Mesenchymal stem cell (in vitro differentiated cells and primary cell): ENCODE results near the gene TMEM178A.
A peak's percentile ranks its signal among the peaks of the same experiment; 100 is the strongest.

Source experiments
- DNase-seq: peaks from one replicate; pipeline ENCODE4 v3.0.0-alpha.2; 2013
- H2AFZ ChIP-seq: one replicate; pipeline ENCODE4 v1.6.1; 2013; ENCODE audit warnings: low read depth, mild to moderate bottlenecking, control low read depth, inconsistent platforms, low read length, moderate library complexity
- H2AK5ac ChIP-seq: 2 replicates; pipeline ENCODE4 v1.6.1; 2013; ENCODE audit warnings: low read length, moderate library complexity, mild to moderate bottlenecking, inconsistent platforms; ENCODE audit not compliant: severe bottlenecking
- H2BK120ac ChIP-seq: one replicate; pipeline ENCODE4 v1.6.1; 2013; ENCODE audit warnings: low read depth, mild to moderate bottlenecking, inconsistent platforms, low read length, moderate library complexity
- H2BK12ac ChIP-seq, 2 experiments: one replicate each; pipeline ENCODE4 v1.6.1; 2013; ENCODE audit warnings: inconsistent platforms in 2 of 2, low read length in 2 of 2, mild to moderate bottlenecking in 2 of 2, moderate library complexity in 2 of 2, control low read depth in 1 of 2
- H2BK15ac ChIP-seq: one replicate; pipeline ENCODE4 v1.6.1; 2013; ENCODE audit warnings: mild to moderate bottlenecking, low read depth, inconsistent platforms; ENCODE audit not compliant: poor library complexity, severe bottlenecking
- H2BK5ac ChIP-seq: 2 replicates; pipeline ENCODE4 v1.6.1; 2013; ENCODE audit warnings: low read depth, mild to moderate bottlenecking, low read length, control low read depth, inconsistent platforms; ENCODE audit not compliant: poor library complexity, severe bottlenecking
- H3K14ac ChIP-seq, 2 experiments: one replicate each; pipeline ENCODE4 v1.6.1; 2013; ENCODE audit warnings: inconsistent platforms in 2 of 2, low read length in 2 of 2, control low read depth in 1 of 2, mild to moderate bottlenecking in 1 of 2, moderate library complexity in 1 of 2
- H3K18ac ChIP-seq, 2 experiments: one replicate each; pipeline ENCODE4 v1.6.1; 2013; ENCODE audit warnings: inconsistent platforms in 2 of 2, low read length in 2 of 2, control low read depth in 1 of 2, low read depth in 1 of 2, mild to moderate bottlenecking in 1 of 2
- H3K23ac ChIP-seq, 2 experiments: one replicate each; pipeline ENCODE4 v1.6.1; 2013; ENCODE audit warnings: inconsistent platforms in 2 of 2, low read length in 2 of 2, mild to moderate bottlenecking in 2 of 2, moderate library complexity in 2 of 2, control low read depth in 1 of 2
- H3K27ac ChIP-seq: 2 replicates; pipeline ENCODE4 v1.5.1; 2013; ENCODE audit warnings: mild to moderate bottlenecking, moderate library complexity, low read length, control low read depth, inconsistent platforms; ENCODE audit not compliant: poor library complexity, severe bottlenecking
- H3K27me3 ChIP-seq, 2 experiments: 2 replicates each; pipeline versions ENCODE4 v1.6.1 to v1.7.0; 2013; ENCODE audit warnings: low read length in 2 of 2, mild to moderate bottlenecking in 2 of 2, moderate library complexity in 2 of 2, control low read depth in 1 of 2, inconsistent platforms in 1 of 2; ENCODE audit not compliant: control insufficient read depth in 1 of 2, insufficient read depth in 1 of 2
- H3K36me3 ChIP-seq, 2 experiments: 2 replicates each; pipeline versions ENCODE4 v1.6.1 to v1.7.0; 2013; ENCODE audit warnings: low read length in 2 of 2, control low read depth in 1 of 2, inconsistent platforms in 1 of 2, low read depth in 1 of 2, mild to moderate bottlenecking in 1 of 2; ENCODE audit not compliant: insufficient read depth in 2 of 2, control insufficient read depth in 1 of 2
- H3K4ac ChIP-seq, 2 experiments: one replicate each; pipeline ENCODE4 v1.6.1; 2013; ENCODE audit warnings: inconsistent platforms in 2 of 2, low read length in 2 of 2, mild to moderate bottlenecking in 2 of 2, moderate library complexity in 2 of 2, control low read depth in 1 of 2, low read depth in 1 of 2
- H3K4me1 ChIP-seq: 2 replicates; pipeline ENCODE4 v1.6.1; 2013; ENCODE audit warnings: low read depth, low read length, control low read depth; ENCODE audit not compliant: control insufficient read depth, insufficient read depth
- H3K4me2 ChIP-seq: 2 replicates; pipeline ENCODE4 v1.6.1; 2013; ENCODE audit warnings: low read length, mild to moderate bottlenecking, inconsistent platforms; ENCODE audit not compliant: poor library complexity, severe bottlenecking
- H3K4me3 ChIP-seq, 2 experiments: 2 replicates each; pipeline versions ENCODE4 v1.5.1 to v1.7.0; 2013; ENCODE audit warnings: low read length in 2 of 2, mild to moderate bottlenecking in 2 of 2, control low read depth in 1 of 2, low read depth in 1 of 2; ENCODE audit not compliant: insufficient read depth in 1 of 2
- H3K79me1 ChIP-seq: replicated peaks from 2 replicates; pipeline ENCODE4 v1.6.1; 2013; ENCODE audit warnings: mild to moderate bottlenecking, control low read depth, low read length, inconsistent platforms; ENCODE audit not compliant: poor library complexity, severe bottlenecking
- H3K9ac ChIP-seq: 2 replicates; pipeline ENCODE4 v1.7.0; 2013; ENCODE audit warnings: mild to moderate bottlenecking, low read length, moderate library complexity
- H3K9me3 ChIP-seq: 2 replicates; pipeline ENCODE4 v1.7.0; 2013; ENCODE audit warnings: mild to moderate bottlenecking, low read length; ENCODE audit not compliant: control insufficient read depth
- H4K8ac ChIP-seq: one replicate; pipeline ENCODE4 v1.6.1; 2013; ENCODE audit warnings: inconsistent platforms, mild to moderate bottlenecking, low read length, moderate library complexity
- H4K91ac ChIP-seq: one replicate; pipeline ENCODE4 v1.6.1; 2013; ENCODE audit warnings: mild to moderate bottlenecking, low read length, inconsistent platforms
- WGBS: methylation state at CpG from one replicate; pipeline ENCODE4 v1.1.7; 2013; ENCODE audit warnings: mixed read lengths; 5-methylcytosine and 5-hydroxymethylcytosine counted together

Gene TMEM178A

GRCh38 chr2:39728941-39729351 lies 63.2 kb downstream of the TMEM178A start:
- Histone ChIP-seq H3K23ac (no peak overlapping the region), H2BK12ac (peak overlapping the region in 1 of 2 experiments; percentile 21), H3K4me3 (no peak overlapping the region), H3K79me1 (peaks cover 9% of the 10 kb centered on the region), H4K8ac (no peak overlapping the region), H3K36me3 (peaks cover 0 to 16% of the 10 kb centered on the region in 2 experiments), H2AK5ac (peak overlapping the region; percentile 5), H3K14ac (no peak overlapping the region), H4K91ac (no peak overlapping the region), H2BK5ac (no peak overlapping the region), H3K4me1 (peaks cover 10% of the 10 kb centered on the region), H2AFZ (no peak overlapping the region), H2BK15ac (no peak overlapping the region), H3K9ac (no peak overlapping the region), H3K27ac (no peak overlapping the region), H2BK120ac (no peak overlapping the region), H3K9me3 (no peaks in the 10 kb centered on the region), H3K4ac (no peak overlapping the region), H3K27me3 (no peaks in the 10 kb centered on the region), H3K18ac (no peak overlapping the region), H3K4me2 (no peak overlapping the region)
- WGBS: 73% methylated on average over 5 of the region's 5 CpGs
- peak; percentile 45 for DNase-seq

GRCh38 chr2:39730276-39730675 lies 64.6 kb downstream of the TMEM178A start:
- H3K18ac ChIP-seq: no peak overlapping the region
- no peak overlapping the region for H2BK120ac ChIP-seq
- no peaks in the 10 kb centered on the region for H3K27me3 ChIP-seq
- peaks cover 9% of the 10 kb centered on the region for H3K4me1 ChIP-seq
- no peak overlapping the region for H4K91ac ChIP-seq
- H3K4me2 ChIP-seq: no peak overlapping the region
- no peaks in the 10 kb centered on the region for H3K9me3 ChIP-seq
- H3K9ac ChIP-seq: no peak overlapping the region
- no peak overlapping the region for H3K4ac ChIP-seq
- H3K23ac ChIP-seq: no peak overlapping the region
- H2AFZ ChIP-seq: no peak overlapping the region
- H3K14ac ChIP-seq: no peak overlapping the region
- H2BK5ac ChIP-seq: no peak overlapping the region
- H3K79me1 ChIP-seq: peaks cover 14% of the 10 kb centered on the region
- H3K36me3 ChIP-seq: peaks cover 0 to 22% of the 10 kb centered on the region in 2 experiments
- DNase-seq: no peak
- H2BK12ac ChIP-seq: no peak overlapping the region
- H4K8ac ChIP-seq: no peak overlapping the region
- WGBS: 89% methylated on average over 5 of the region's 5 CpGs
- no peak overlapping the region for H2AK5ac ChIP-seq
- H2BK15ac ChIP-seq: no peak overlapping the region
- no peak overlapping the region for H3K4me3 ChIP-seq
- no peak overlapping the region for H3K27ac ChIP-seq

- Histone ChIP-seq H3K27me3 (no peaks in the 10 kb centered on the region), H2BK5ac (no peak overlapping the region)
Observed at GRCh38 chr2:39730685-39731302, 65.1 kb downstream of the TMEM178A start.

GRCh38 chr2:39731546-39731945 lies 65.8 kb downstream of the TMEM178A start:
- Histone ChIP-seq H4K8ac (no peak overlapping the region), H3K4me1 (peaks cover 11% of the 10 kb centered on the region), H3K9me3 (no peaks in the 10 kb centered on the region), H2BK120ac (no peak overlapping the region), H3K27ac (no peak overlapping the region), H3K79me1 (peaks cover 18% of the 10 kb centered on the region), H3K18ac (no peak overlapping the region), H3K4me3 (no peak overlapping the region), H3K27me3 (no peaks in the 10 kb centered on the region), H3K14ac (no peak overlapping the region), H2AK5ac (no peak overlapping the region), H2BK15ac (no peak overlapping the region), H4K91ac (no peak overlapping the region), H3K36me3 (peaks cover 0 to 35% of the 10 kb centered on the region in 2 experiments), H3K23ac (no peak overlapping the region), H3K9ac (no peak overlapping the region), H2BK12ac (no peak overlapping the region), H2AFZ (no peak overlapping the region), H3K4ac (no peak overlapping the region), H3K4me2 (no peak overlapping the region), H2BK5ac (no peak overlapping the region)
- 83% methylated on average over 2 of the region's 3 CpGs for WGBS
- DNase-seq: no peak

More at GRCh38 chr2:39730685-39731302, 65.1 kb downstream of the TMEM178A start:
- no peak overlapping the region for H3K9ac ChIP-seq
- peaks cover 18% of the 10 kb centered on the region for H3K79me1 ChIP-seq
- no peak overlapping the region for H3K27ac ChIP-seq
- H3K18ac ChIP-seq: no peak overlapping the region
- no peak overlapping the region for H3K4me3 ChIP-seq
- no peak overlapping the region for H3K14ac ChIP-seq
- H3K4me1 ChIP-seq: peaks cover 11% of the 10 kb centered on the region
- 73% methylated on average over 2 of the region's 2 CpGs for WGBS
- no peak overlapping the region for H4K91ac ChIP-seq
- no peak overlapping the region for H2BK120ac ChIP-seq
- H3K9me3 ChIP-seq: no peaks in the 10 kb centered on the region
- peaks cover 0 to 27% of the 10 kb centered on the region in 2 experiments for H3K36me3 ChIP-seq
- no peak overlapping the region for H2BK15ac ChIP-seq
- no peak overlapping the region for H2AFZ ChIP-seq
- H3K4me2 ChIP-seq: no peak overlapping the region
- no peak overlapping the region for H3K23ac ChIP-seq
- peak; percentile 46 for DNase-seq
- no peak overlapping the region for H2BK12ac ChIP-seq
- no peak overlapping the region for H4K8ac ChIP-seq
- no peak overlapping the region for H2AK5ac ChIP-seq
- H3K4ac ChIP-seq: no peak overlapping the region
